ENCODE results near the gene MBIP. TPM values are rescaled to one million over a fixed set of nuclear protein-coding genes. Genes with fewer than 3 reads are reported as not detected.

MBIP gene
- total RNA-seq, 1 donor from 2014 or later, result 41.5 TPM

GRCh38 chr14:36284971-36285595 lies 35.4 kb downstream of the MBIP start:
- no peaks in the 10 kb centered on the region for H3K36me3 Mint-ChIP-seq
- no peak for DNase-seq (ENCODE audit: low spot score in 2 of 2, unreplicated experiment in 2 of 2)
- peaks cover 1% of the 10 kb centered on the region for H3K27me3 Mint-ChIP-seq (ENCODE audit: low read depth)
- no peak overlapping the region for H3K27ac Mint-ChIP-seq
- no peak for TF ChIP-seq CTCF (IDR thresholded peaks at IDR 0.05; ENCODE audit: unreplicated experiment)
- H3K4me3 Mint-ChIP-seq, result no peak overlapping the region
- no peaks in the 10 kb centered on the region for H3K9me3 Mint-ChIP-seq
- no peaks in the 10 kb centered on the region for H3K4me1 Mint-ChIP-seq

- Mint-ChIP-seq H3K9me3 (no peaks in the 10 kb centered on the region), H3K27ac (no peak overlapping the region), H3K27me3 (ENCODE audit: low read depth) (peaks cover 15% of the 10 kb centered on the region), H3K36me3 (no peaks in the 10 kb centered on the region), H3K4me3 (no peak overlapping the region), H3K4me1 (no peaks in the 10 kb centered on the region)
- no peak for TF ChIP-seq CTCF (IDR thresholded peaks at IDR 0.05; ENCODE audit: unreplicated experiment)
- DNase-seq (ENCODE audit: low spot score in 2 of 2, unreplicated experiment in 2 of 2), result no peak
Measured at GRCh38 chr14:36281309-36281708, 39.1 kb downstream of the MBIP start.

- no peaks in the 10 kb centered on the region for H3K9me3 Mint-ChIP-seq
- no peak for TF ChIP-seq CTCF (IDR thresholded peaks at IDR 0.05; ENCODE audit: unreplicated experiment)
- H3K27me3 Mint-ChIP-seq (ENCODE audit: low read depth), result peaks cover 26% of the 10 kb centered on the region
- DNase-seq (ENCODE audit: low spot score in 2 of 2, unreplicated experiment in 2 of 2), result no peak
- H3K36me3 Mint-ChIP-seq, result no peaks in the 10 kb centered on the region
- H3K4me3 Mint-ChIP-seq, result no peak overlapping the region
- no peak overlapping the region for H3K27ac Mint-ChIP-seq
- no peaks in the 10 kb centered on the region for H3K4me1 Mint-ChIP-seq
Measured at GRCh38 chr14:36279306-36280190, 40.9 kb downstream of the MBIP start.

- H3K36me3 Mint-ChIP-seq, result no peaks in the 10 kb centered on the region
- H3K27ac Mint-ChIP-seq, result no peak overlapping the region
- peaks cover 3% of the 10 kb centered on the region for H3K4me1 Mint-ChIP-seq
- H3K27me3 Mint-ChIP-seq (ENCODE audit: low read depth), result peaks cover 62% of the 10 kb centered on the region
- no peak for TF ChIP-seq CTCF (IDR thresholded peaks at IDR 0.05; ENCODE audit: unreplicated experiment)
- no peaks in the 10 kb centered on the region for H3K9me3 Mint-ChIP-seq
- no peak overlapping the region for H3K4me3 Mint-ChIP-seq
- no peak for DNase-seq (ENCODE audit: low spot score in 2 of 2, unreplicated experiment in 2 of 2)
Measured at GRCh38 chr14:36275741-36276140, 44.7 kb downstream of the MBIP start.

- Mint-ChIP-seq H3K27ac (no peak overlapping the region), H3K27me3 (ENCODE audit: low read depth) (peaks cover 76% of the 10 kb centered on the region), H3K4me1 (peaks cover 3% of the 10 kb centered on the region), H3K9me3 (no peaks in the 10 kb centered on the region), H3K4me3 (peak overlapping the region; percentile 44), H3K36me3 (no peaks in the 10 kb centered on the region)
- no peak for TF ChIP-seq CTCF (IDR thresholded peaks at IDR 0.05; ENCODE audit: unreplicated experiment)
- DNase-seq (ENCODE audit: low spot score in 2 of 2, unreplicated experiment in 2 of 2), result no peak
Measured at GRCh38 chr14:36271939-36272907, 48.2 kb downstream of the MBIP start.

Measured in mesothelial cell of epicardium (in vitro differentiated cells).